ENCODE results near the gene CDKN2B-AS1. TPM values are rescaled to one million over a fixed set of nuclear protein-coding genes. Genes with fewer than 3 reads are reported as not detected.
A peak's percentile ranks its signal among the peaks of the same experiment; 100 is the strongest.
"Not testable (repeated sequence)": the region's sequence is repeated elsewhere in the genome, so short reads cannot be mapped to it uniquely, and the experiment has no call there.

The CDKN2B-AS1 gene
- total RNA-seq (1 to 10 TPM in 3 of 9 donors, under 1 TPM in 5, not detected in 1; 0.28 to 2.5 (median 0.78) TPM), polyA plus RNA-seq (1 to 10 TPM in 1 of 3 donors, under 1 TPM in 2; 0.13 to 1.5 (median 0.74) TPM)
- long read RNA-seq, donor 1 = 0 reads
- long read RNA-seq, donor 2 = 0 reads
- long read RNA-seq, donor 3 = 0 reads
- long read RNA-seq, donor 4 = 0 reads
- long read RNA-seq, donor 5, partial matches to known transcripts = 0 of 1 reads
- long read RNA-seq, donor 5, other reads (novel, unspliced or antisense) = 1 of 1 reads
- long read RNA-seq, donor 6, partial matches to known transcripts = 1 of 1 reads
- long read RNA-seq, donor 6, other reads (novel, unspliced or antisense) = 0 of 1 reads
- long read RNA-seq, donor 7 = 0 reads
- long read RNA-seq, donor 8 = 0 reads
- long read RNA-seq, donor 9 = 0 reads
- long read RNA-seq, donor 10 = 0 reads

DNA sequence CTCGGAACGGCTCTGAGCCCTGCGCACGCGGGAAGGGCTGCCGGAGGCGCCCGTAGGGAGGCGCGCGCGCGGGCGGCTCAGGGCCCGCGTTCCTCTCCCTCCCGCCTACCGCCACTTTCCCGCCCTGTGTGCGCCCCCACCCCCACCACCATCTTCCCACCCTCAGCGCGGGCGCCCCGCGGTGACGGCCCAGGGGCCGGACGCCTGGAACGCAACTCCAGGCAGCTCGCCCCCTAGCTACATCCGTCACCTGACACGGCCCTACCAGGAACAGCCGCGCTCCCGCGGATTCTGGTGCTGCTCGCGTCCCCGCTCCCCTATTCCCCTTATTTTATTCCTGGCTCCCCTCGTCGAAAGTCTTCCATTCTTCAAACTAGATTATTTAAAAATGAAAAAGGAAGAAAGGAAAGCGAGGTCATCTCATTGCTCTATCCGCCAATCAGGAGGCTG lies at the start of gene CDKN2B-AS1:
TSS of gene CDKN2B-AS1 (plus strand) at position 236 of the 450 bp plus-strand sequence.
- peak within 1 kb of the TSS; percentile 42 to 93 (median 66) for H3K4me3 ChIP-seq
- TF ChIP-seq, protein P1, sequence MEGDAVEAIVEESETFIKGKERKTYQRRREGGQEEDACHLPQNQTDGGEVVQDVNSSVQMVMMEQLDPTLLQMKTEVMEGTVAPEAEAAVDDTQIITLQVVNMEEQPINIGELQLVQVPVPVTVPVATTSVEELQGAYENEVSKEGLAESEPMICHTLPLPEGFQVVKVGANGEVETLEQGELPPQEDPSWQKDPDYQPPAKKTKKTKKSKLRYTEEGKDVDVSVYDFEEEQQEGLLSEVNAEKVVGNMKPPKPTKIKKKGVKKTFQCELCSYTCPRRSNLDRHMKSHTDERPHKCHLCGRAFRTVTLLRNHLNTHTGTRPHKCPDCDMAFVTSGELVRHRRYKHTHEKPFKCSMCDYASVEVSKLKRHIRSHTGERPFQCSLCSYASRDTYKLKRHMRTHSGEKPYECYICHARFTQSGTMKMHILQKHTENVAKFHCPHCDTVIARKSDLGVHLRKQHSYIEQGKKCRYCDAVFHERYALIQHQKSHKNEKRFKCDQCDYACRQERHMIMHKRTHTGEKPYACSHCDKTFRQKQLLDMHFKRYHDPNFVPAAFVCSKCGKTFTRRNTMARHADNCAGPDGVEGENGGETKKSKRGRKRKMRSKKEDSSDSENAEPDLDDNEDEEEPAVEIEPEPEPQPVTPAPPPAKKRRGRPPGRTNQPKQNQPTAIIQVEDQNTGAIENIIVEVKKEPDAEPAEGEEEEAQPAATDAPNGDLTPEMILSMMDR (IDR thresholded peaks at IDR 0.05) = no peak
- no peak for TF ChIP-seq POLR2A (IDR thresholded peaks at IDR 0.05)
- 0 to 2% (median 1%) methylated on average over 12 to 43 of the region's 43 CpGs for WGBS, 4 donors
- peak; percentile 54 to 66 (median 59) for DNase-seq
- H3K9me3 ChIP-seq (replicated peaks in 1 of 3) = no peaks in the 10 kb centered on the region
- no peaks in the 10 kb centered on the region for H3K36me3 ChIP-seq (replicated peaks in 1 of 2)
- peaks cover 0 to 9% of the 10 kb centered on the region in 2 donors for H3K4me1 ChIP-seq (replicated peaks in 1 of 2)
- H3K27ac ChIP-seq = peak within 1 kb of the TSS; percentile 72 to 93 (median 89)
- H3K27me3 ChIP-seq = peaks cover 6% of the 10 kb centered on the region
- intact Hi-C loops (cut with DNase I) = loop anchor here in 1 of 2 donors (10.0 kb wide), 1 partner anchor 180 kb away; no protein-coding TSS in a partner anchor

DNA sequence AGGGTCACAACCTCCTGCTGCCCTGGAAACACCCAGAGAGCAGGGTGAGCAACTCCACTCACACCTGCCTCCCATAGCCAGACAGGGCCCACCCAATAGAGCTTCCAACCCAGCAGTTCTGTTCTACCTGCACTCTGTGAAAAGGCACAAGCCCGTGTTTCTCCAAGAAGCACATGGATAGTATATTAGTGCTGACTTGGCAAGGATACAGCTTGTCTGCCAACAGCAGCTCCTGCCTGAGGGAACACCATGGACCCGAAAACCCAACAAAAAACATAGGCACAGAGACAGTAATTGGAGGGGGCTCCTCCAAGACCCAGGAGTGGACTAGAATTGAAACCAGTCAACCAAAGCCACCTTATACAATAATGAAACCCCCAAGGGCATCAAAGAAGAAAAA lies 49.0 kb upstream of the CDKN2B-AS1 start:
- TF ChIP-seq POLR2A (IDR thresholded peaks at IDR 0.05) = no peak
- TF ChIP-seq, protein P1 (IDR thresholded peaks at IDR 0.05) = no peak
- 81 to 100% (median 87%) methylated on average over 1 to 2 of the region's 2 CpGs for WGBS, 4 donors
- intact Hi-C loops (cut with DNase I) = no loop called here
- H3K4me3 ChIP-seq = no peak overlapping the region
- no peaks in the 10 kb centered on the region for H3K9me3 ChIP-seq (replicated peaks in 1 of 3)
- DNase-seq = no peak
- no peaks in the 10 kb centered on the region for H3K27me3 ChIP-seq
- no peaks in the 10 kb centered on the region for H3K4me1 ChIP-seq (replicated peaks in 1 of 2)
- H3K36me3 ChIP-seq (replicated peaks in 1 of 2) = no peaks in the 10 kb centered on the region
- no peak overlapping the region for H3K27ac ChIP-seq

DNA sequence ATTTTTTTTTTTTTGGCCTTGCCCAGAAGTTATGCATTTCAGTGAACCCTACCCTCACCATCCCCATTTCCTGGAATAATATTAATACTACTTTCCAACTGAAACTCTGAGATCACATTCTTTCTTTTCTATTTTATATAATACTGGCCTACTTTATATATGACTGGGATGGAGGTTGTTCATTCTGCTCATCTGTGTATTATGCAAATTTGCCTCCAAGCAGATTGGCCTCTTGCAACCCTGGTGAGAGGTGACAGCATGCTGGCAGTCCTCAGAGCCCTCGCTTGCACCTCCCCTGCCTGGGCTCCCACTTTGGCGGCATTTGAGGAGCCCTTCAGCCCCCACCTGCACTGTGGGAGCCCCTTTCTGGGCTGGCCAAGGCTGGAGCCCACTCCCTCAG lies 35.8 kb upstream of the CDKN2B-AS1 start:
- Histone ChIP-seq H3K9me3 (replicated peaks in 1 of 3) (no peaks in the 10 kb centered on the region), H3K4me3 (no peak overlapping the region), H3K27me3 (no peaks in the 10 kb centered on the region), H3K36me3 (replicated peaks in 1 of 2) (no peaks in the 10 kb centered on the region), H3K27ac (no peak overlapping the region), H3K4me1 (replicated peaks in 1 of 2) (no peaks in the 10 kb centered on the region)
- no peak for DNase-seq
- WGBS, 4 donors = 75 to 89% (median 80%) methylated on average over 2 of the region's 2 CpGs; no CpG with 5 or more reads in 1 of the 4 donors
- TF ChIP-seq, protein P1 (IDR thresholded peaks at IDR 0.05) = no peak
- TF ChIP-seq POLR2A (IDR thresholded peaks at IDR 0.05) = no peak
- intact Hi-C loops (cut with DNase I) = no loop called here

- H3K36me3 ChIP-seq (replicated peaks in 1 of 2); H3K4me1 ChIP-seq (replicated peaks in 1 of 2); H3K9me3 ChIP-seq (replicated peaks in 1 of 3); intact Hi-C loops (cut with DNase I); H3K27ac ChIP-seq; H3K4me3 ChIP-seq; H3K27me3 ChIP-seq; DNase-seq: not testable (repeated sequence)
- 84 to 97% (median 92%) methylated on average over 13 to 30 of the region's 33 CpGs for WGBS, 4 donors
Observed at GRCh38 chr9:21959268-21959667, 35.3 kb upstream of the CDKN2B-AS1 start.
